Brain microvascular endothelial cell (primary cell): ENCODE results near the gene ROBO1.

Source experiments
- DNase-seq: peaks from one replicate; pipeline ENCODE4 v3.0.0-alpha.2; 2020
- H3K27ac ChIP-seq: fragments of 250-450 bp; sonication (Bioruptor Pico); 2 replicates; pipeline ENCODE4 v1.5.1; 2020; ENCODE audit warnings: mild to moderate bottlenecking, moderate library complexity
- H3K27me3 ChIP-seq: fragments of 250-450 bp; sonication (Bioruptor Pico); replicated peaks from 2 replicates; pipeline ENCODE4 v1.5.1; 2020; ENCODE audit warnings: mild to moderate bottlenecking
- H3K36me3 ChIP-seq: fragments of 250-450 bp; sonication (Bioruptor Pico); replicated peaks from 2 replicates; pipeline ENCODE4 v1.5.1; 2020; ENCODE audit warnings: mild to moderate bottlenecking
- H3K4me3 ChIP-seq: 2 replicates; pipeline ENCODE4 v1.5.1; 2011; ENCODE audit warnings: low read depth, mild to moderate bottlenecking, control low read depth, low read length, moderate library complexity
- in situ Hi-C: cut with HindIII; loops from 2 replicates; pipeline ENCODE4 v1.10.0; 2017; ENCODE audit warnings: low sequenced_read_pairs, low pct_ligation_motif_present
- TF ChIP-seq, protein P1 (sequence below): IDR thresholded peaks from 2 replicates; pipeline ENCODE4 v1.5.1; 2011; ENCODE audit warnings: low read depth, mild to moderate bottlenecking, moderate library complexity, low read length, control low read depth, inconsistent platforms; ENCODE audit errors: missing control alignments

ROBO1 gene

DNA sequence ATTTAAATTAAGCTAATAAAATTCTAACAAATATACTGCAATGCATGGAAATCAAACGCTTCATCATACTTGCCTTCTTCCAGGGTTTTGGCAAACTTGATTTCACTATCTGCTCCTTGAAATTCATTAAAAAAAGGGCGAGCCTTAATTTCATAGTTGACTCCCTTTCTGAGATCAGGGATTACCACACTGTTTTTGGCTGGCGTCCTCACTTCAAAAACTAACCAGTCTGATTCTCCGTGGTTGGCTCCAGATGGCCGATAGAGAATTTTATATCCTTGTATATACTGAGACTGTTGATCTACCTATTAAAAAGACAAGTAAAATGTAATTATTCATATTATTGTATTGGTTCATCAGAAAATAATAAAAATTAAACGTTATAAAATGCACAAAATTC is 1106.8 kb downstream of the ROBO1 start:
- no peak overlapping the region for H3K27ac ChIP-seq
- in situ Hi-C loops, result loop anchor here (25.0 kb wide), 1 partner anchor 351 kb away; no protein-coding TSS in a partner anchor
- no peaks in the 10 kb centered on the region for H3K36me3 ChIP-seq
- no peak overlapping the region for H3K4me3 ChIP-seq
- DNase-seq, result no peak
- TF ChIP-seq, protein P1, sequence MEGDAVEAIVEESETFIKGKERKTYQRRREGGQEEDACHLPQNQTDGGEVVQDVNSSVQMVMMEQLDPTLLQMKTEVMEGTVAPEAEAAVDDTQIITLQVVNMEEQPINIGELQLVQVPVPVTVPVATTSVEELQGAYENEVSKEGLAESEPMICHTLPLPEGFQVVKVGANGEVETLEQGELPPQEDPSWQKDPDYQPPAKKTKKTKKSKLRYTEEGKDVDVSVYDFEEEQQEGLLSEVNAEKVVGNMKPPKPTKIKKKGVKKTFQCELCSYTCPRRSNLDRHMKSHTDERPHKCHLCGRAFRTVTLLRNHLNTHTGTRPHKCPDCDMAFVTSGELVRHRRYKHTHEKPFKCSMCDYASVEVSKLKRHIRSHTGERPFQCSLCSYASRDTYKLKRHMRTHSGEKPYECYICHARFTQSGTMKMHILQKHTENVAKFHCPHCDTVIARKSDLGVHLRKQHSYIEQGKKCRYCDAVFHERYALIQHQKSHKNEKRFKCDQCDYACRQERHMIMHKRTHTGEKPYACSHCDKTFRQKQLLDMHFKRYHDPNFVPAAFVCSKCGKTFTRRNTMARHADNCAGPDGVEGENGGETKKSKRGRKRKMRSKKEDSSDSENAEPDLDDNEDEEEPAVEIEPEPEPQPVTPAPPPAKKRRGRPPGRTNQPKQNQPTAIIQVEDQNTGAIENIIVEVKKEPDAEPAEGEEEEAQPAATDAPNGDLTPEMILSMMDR, result no peak
- no peaks in the 10 kb centered on the region for H3K27me3 ChIP-seq

DNA sequence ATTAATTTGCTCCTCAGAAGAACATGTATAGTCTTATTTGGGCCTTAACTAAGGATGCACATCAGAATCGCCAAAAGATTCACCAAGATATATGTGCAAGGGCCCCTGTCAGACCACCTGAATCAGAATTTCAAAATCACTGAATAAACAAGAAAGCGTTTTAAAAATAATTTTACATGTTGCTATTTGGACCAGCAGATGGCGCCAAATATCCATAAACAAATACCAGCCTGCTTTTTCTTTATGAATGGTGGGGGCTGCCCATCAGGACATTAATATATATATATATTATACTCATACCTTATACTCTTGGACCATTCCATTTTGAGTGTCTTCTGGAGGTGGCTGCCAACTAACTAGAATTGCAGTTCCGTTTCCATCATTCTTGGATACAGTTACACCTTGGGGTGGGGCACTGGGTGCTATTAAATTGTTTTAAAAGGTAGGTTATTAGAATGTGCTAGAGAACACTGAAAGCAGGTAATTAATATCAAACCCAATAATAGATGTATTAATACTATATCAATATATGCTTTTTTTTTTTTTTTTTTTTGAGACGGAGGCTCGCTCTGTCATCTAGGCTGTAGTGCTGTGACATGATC is 1108.3 kb downstream of the ROBO1 start:
- Histone ChIP-seq H3K27me3 (no peaks in the 10 kb centered on the region), H3K36me3 (no peaks in the 10 kb centered on the region), H3K4me3 (no peak overlapping the region), H3K27ac (no peak overlapping the region)
- TF ChIP-seq, protein P1, result peak; percentile 42
- in situ Hi-C loops, result loop anchor here (25.0 kb wide), 1 partner anchor 353 kb away; no protein-coding TSS in a partner anchor
- peak; percentile 48 for DNase-seq

DNA sequence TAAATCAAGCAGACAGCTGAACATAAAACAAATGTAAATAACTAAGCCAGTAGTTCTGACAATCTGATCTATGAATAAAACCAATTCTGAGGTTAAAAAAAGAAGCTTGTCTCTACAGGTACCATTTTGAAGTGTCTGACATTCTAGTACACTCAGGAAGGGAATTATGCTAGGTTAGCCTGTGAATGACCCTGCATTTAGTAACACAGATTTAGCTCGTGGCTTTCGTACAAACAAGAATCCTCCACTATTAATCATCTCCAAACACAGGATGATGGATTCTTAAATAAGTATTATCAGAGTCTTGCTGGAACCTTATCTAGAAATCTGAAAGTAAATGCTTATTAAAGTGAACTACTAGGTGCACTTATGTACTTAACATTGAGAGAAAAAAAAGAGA is 1120.1 kb downstream of the ROBO1 start:
- H3K27ac ChIP-seq, result peak overlapping the region; percentile 7
- in situ Hi-C loops, result no loop called here
- H3K4me3 ChIP-seq, result no peak overlapping the region
- peak; percentile 61 for DNase-seq
- H3K36me3 ChIP-seq, result no peaks in the 10 kb centered on the region
- TF ChIP-seq, protein P1, result no peak
- H3K27me3 ChIP-seq, result no peaks in the 10 kb centered on the region

DNA sequence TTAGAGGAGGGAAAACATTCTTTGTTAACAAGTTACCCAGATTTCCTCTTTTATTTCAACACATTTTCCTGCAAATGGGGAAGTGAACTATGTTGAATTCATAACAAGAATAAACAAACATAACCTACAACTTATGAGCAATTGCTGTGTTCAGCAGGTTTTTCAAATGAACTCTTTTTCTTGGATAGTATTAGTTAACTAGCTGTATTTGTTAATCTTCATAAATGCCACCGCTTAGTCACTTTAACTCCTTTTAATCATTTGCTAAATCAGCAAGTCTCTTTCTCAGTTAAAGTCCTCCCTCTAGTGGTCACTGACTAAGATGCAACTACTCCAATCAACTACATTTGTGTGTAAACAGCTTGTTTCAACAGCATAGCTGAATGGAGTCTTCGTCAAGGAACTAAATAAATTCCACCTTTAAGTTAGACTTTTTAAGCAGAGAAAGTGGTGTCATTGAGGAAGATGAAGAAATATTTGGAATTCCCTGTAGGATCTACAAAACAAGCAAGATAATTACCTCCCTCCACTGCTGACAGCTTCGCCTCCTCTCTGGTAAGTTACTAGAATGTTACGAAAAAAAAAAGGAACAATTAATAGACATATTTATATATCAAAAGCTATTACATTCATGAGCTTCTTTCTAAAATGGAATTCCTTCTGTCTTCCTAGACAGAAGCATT is 1122.0 kb downstream of the ROBO1 start:
- H3K27ac ChIP-seq, result no peak overlapping the region
- no peaks in the 10 kb centered on the region for H3K36me3 ChIP-seq
- TF ChIP-seq, protein P1, result peak; percentile 58
- no peak overlapping the region for H3K4me3 ChIP-seq
- H3K27me3 ChIP-seq, result no peaks in the 10 kb centered on the region
- in situ Hi-C loops, result no loop called here
- peak; percentile 71 for DNase-seq

DNA sequence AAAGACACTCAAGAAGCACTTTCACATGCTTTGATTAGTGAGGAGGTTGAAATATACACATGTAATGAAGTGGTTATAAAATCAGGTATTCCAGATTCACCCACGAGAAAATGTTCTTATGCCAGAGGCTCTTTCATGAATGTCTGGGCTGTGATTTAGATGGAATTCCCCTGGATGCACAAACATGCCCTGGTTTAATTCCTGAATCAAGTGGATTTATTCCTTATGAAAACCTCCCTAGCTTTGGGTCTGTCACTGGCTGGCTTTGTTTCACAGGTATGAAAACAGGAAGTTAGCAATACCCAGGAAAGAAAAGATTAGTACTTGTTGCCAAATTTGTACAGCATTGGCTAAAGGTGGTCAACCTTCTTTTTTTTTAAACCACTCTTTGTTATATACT is 1123.0 kb downstream of the ROBO1 start:
- TF ChIP-seq, protein P1, result no peak
- DNase-seq, result no peak
- Histone ChIP-seq H3K27me3 (no peaks in the 10 kb centered on the region), H3K36me3 (no peaks in the 10 kb centered on the region), H3K4me3 (no peak overlapping the region), H3K27ac (no peak overlapping the region)
- in situ Hi-C loops, result no loop called here
